Mesenchymal stem cell (in vitro differentiated cells and primary cell): ENCODE measurements around the gene TIMM44.

Source experiments
- DNase-seq: peaks from one replicate; pipeline ENCODE4 v3.0.0-alpha.2; 2013
- H2AFZ ChIP-seq: one replicate; pipeline ENCODE4 v1.6.1; 2013; ENCODE audit warnings: low read depth, mild to moderate bottlenecking, control low read depth, inconsistent platforms, low read length, moderate library complexity
- H2AK5ac ChIP-seq: 2 replicates; pipeline ENCODE4 v1.6.1; 2013; ENCODE audit warnings: low read length, moderate library complexity, mild to moderate bottlenecking, inconsistent platforms; ENCODE audit not compliant: severe bottlenecking
- H2BK120ac ChIP-seq: one replicate; pipeline ENCODE4 v1.6.1; 2013; ENCODE audit warnings: low read depth, mild to moderate bottlenecking, inconsistent platforms, low read length, moderate library complexity
- H2BK12ac ChIP-seq, 2 experiments: one replicate each; pipeline ENCODE4 v1.6.1; 2013; ENCODE audit warnings: inconsistent platforms in 2 of 2, low read length in 2 of 2, mild to moderate bottlenecking in 2 of 2, moderate library complexity in 2 of 2, control low read depth in 1 of 2
- H2BK15ac ChIP-seq: one replicate; pipeline ENCODE4 v1.6.1; 2013; ENCODE audit warnings: mild to moderate bottlenecking, low read depth, inconsistent platforms; ENCODE audit not compliant: poor library complexity, severe bottlenecking
- H2BK5ac ChIP-seq: 2 replicates; pipeline ENCODE4 v1.6.1; 2013; ENCODE audit warnings: low read depth, mild to moderate bottlenecking, low read length, control low read depth, inconsistent platforms; ENCODE audit not compliant: poor library complexity, severe bottlenecking
- H3K14ac ChIP-seq, 2 experiments: one replicate each; pipeline ENCODE4 v1.6.1; 2013; ENCODE audit warnings: inconsistent platforms in 2 of 2, low read length in 2 of 2, control low read depth in 1 of 2, mild to moderate bottlenecking in 1 of 2, moderate library complexity in 1 of 2
- H3K18ac ChIP-seq, 2 experiments: one replicate each; pipeline ENCODE4 v1.6.1; 2013; ENCODE audit warnings: inconsistent platforms in 2 of 2, low read length in 2 of 2, control low read depth in 1 of 2, low read depth in 1 of 2, mild to moderate bottlenecking in 1 of 2
- H3K23ac ChIP-seq, 2 experiments: one replicate each; pipeline ENCODE4 v1.6.1; 2013; ENCODE audit warnings: inconsistent platforms in 2 of 2, low read length in 2 of 2, mild to moderate bottlenecking in 2 of 2, moderate library complexity in 2 of 2, control low read depth in 1 of 2
- H3K27ac ChIP-seq: 2 replicates; pipeline ENCODE4 v1.5.1; 2013; ENCODE audit warnings: mild to moderate bottlenecking, moderate library complexity, low read length, control low read depth, inconsistent platforms; ENCODE audit not compliant: poor library complexity, severe bottlenecking
- H3K27me3 ChIP-seq, 2 experiments: 2 replicates each; pipeline versions ENCODE4 v1.6.1 to v1.7.0; 2013; ENCODE audit warnings: low read length in 2 of 2, mild to moderate bottlenecking in 2 of 2, moderate library complexity in 2 of 2, control low read depth in 1 of 2, inconsistent platforms in 1 of 2; ENCODE audit not compliant: control insufficient read depth in 1 of 2, insufficient read depth in 1 of 2
- H3K36me3 ChIP-seq, 2 experiments: 2 replicates each; pipeline versions ENCODE4 v1.6.1 to v1.7.0; 2013; ENCODE audit warnings: low read length in 2 of 2, control low read depth in 1 of 2, inconsistent platforms in 1 of 2, low read depth in 1 of 2, mild to moderate bottlenecking in 1 of 2; ENCODE audit not compliant: insufficient read depth in 2 of 2, control insufficient read depth in 1 of 2
- H3K4ac ChIP-seq, 2 experiments: one replicate each; pipeline ENCODE4 v1.6.1; 2013; ENCODE audit warnings: inconsistent platforms in 2 of 2, low read length in 2 of 2, mild to moderate bottlenecking in 2 of 2, moderate library complexity in 2 of 2, control low read depth in 1 of 2, low read depth in 1 of 2
- H3K4me1 ChIP-seq: 2 replicates; pipeline ENCODE4 v1.6.1; 2013; ENCODE audit warnings: low read depth, low read length, control low read depth; ENCODE audit not compliant: control insufficient read depth, insufficient read depth
- H3K4me2 ChIP-seq: 2 replicates; pipeline ENCODE4 v1.6.1; 2013; ENCODE audit warnings: low read length, mild to moderate bottlenecking, inconsistent platforms; ENCODE audit not compliant: poor library complexity, severe bottlenecking
- H3K4me3 ChIP-seq, 2 experiments: 2 replicates each; pipeline versions ENCODE4 v1.5.1 to v1.7.0; 2013; ENCODE audit warnings: low read length in 2 of 2, mild to moderate bottlenecking in 2 of 2, control low read depth in 1 of 2, low read depth in 1 of 2; ENCODE audit not compliant: insufficient read depth in 1 of 2
- H3K79me1 ChIP-seq: replicated peaks from 2 replicates; pipeline ENCODE4 v1.6.1; 2013; ENCODE audit warnings: mild to moderate bottlenecking, control low read depth, low read length, inconsistent platforms; ENCODE audit not compliant: poor library complexity, severe bottlenecking
- H3K9ac ChIP-seq: 2 replicates; pipeline ENCODE4 v1.7.0; 2013; ENCODE audit warnings: mild to moderate bottlenecking, low read length, moderate library complexity
- H3K9me3 ChIP-seq: 2 replicates; pipeline ENCODE4 v1.7.0; 2013; ENCODE audit warnings: mild to moderate bottlenecking, low read length; ENCODE audit not compliant: control insufficient read depth
- H4K8ac ChIP-seq: one replicate; pipeline ENCODE4 v1.6.1; 2013; ENCODE audit warnings: inconsistent platforms, mild to moderate bottlenecking, low read length, moderate library complexity
- H4K91ac ChIP-seq: one replicate; pipeline ENCODE4 v1.6.1; 2013; ENCODE audit warnings: mild to moderate bottlenecking, low read length, inconsistent platforms
- WGBS: methylation state at CpG from one replicate; pipeline ENCODE4 v1.1.7; 2013; ENCODE audit warnings: mixed read lengths; 5-methylcytosine and 5-hydroxymethylcytosine counted together

The TIMM44 gene

DNA sequence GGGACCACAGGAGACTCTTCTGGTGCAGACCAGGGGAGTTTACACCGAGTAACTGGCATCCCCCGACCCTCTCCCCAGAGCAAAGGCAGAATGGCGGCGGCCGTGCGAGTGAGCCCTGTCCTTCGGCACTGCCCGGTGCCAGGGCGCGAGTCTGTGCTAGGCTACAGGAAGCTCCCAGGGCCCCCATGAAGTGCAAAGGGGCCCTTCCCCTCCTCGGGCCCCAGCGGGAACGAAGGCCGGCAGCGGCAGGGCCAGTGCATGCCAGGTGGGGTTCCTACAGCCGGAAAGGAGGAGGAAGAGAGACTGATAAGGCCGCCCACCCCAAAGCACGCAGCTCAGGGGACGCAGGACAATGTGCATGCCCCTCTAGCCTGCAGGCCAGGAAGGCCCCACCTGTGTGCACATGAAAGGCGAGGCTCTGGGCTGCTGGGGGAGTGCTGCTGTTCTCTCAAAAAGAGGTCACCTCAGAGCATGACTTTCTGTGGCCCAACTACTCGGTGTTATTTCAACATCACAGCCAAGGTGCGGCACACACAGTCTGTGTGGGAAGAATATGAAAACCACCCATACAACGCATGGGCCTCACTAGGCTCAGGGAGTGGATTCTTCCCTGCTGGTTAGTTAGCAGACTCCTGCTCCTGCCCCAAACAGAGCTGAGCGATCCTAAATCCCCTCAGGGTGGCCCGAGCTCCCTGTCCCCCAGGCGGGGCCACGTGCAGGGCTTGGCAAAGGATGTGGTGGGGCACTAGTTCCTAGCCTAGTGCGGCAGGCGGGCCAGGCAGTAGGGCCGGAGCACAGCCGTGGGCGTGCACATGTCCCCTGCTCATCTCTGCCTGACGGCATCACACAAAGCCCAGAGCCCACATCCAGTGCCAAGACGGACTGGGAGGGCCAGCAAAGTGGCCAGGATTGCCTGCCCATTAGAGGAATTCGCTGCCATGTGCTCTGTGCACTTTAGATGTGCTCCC is 28.4 kb upstream of the TIMM44 start:
- H3K4ac ChIP-seq: no peak overlapping the region
- H4K8ac ChIP-seq: no peak overlapping the region
- H2BK120ac ChIP-seq: no peak overlapping the region
- no peak overlapping the region for H3K27ac ChIP-seq
- 96% methylated on average over 35 of the region's 35 CpGs for WGBS
- no peak overlapping the region for H2BK12ac ChIP-seq
- no peak overlapping the region for H3K4me2 ChIP-seq
- H3K23ac ChIP-seq: no peak overlapping the region
- H3K14ac ChIP-seq: no peak overlapping the region
- peaks cover 4% of the 10 kb centered on the region for H3K4me1 ChIP-seq
- no peak overlapping the region for H2BK5ac ChIP-seq
- no peaks in the 10 kb centered on the region for H3K27me3 ChIP-seq
- H2BK15ac ChIP-seq: no peak overlapping the region
- H3K79me1 ChIP-seq: peaks cover 70% of the 10 kb centered on the region
- H4K91ac ChIP-seq: no peak overlapping the region
- H3K36me3 ChIP-seq: peaks cover 65 to 84% of the 10 kb centered on the region in 2 experiments
- no peak overlapping the region for H3K18ac ChIP-seq
- no peak for DNase-seq
- no peaks in the 10 kb centered on the region for H3K9me3 ChIP-seq
- no peak overlapping the region for H3K9ac ChIP-seq
- no peak overlapping the region for H2AK5ac ChIP-seq
- H2AFZ ChIP-seq: no peak overlapping the region
- no peak overlapping the region for H3K4me3 ChIP-seq

DNA sequence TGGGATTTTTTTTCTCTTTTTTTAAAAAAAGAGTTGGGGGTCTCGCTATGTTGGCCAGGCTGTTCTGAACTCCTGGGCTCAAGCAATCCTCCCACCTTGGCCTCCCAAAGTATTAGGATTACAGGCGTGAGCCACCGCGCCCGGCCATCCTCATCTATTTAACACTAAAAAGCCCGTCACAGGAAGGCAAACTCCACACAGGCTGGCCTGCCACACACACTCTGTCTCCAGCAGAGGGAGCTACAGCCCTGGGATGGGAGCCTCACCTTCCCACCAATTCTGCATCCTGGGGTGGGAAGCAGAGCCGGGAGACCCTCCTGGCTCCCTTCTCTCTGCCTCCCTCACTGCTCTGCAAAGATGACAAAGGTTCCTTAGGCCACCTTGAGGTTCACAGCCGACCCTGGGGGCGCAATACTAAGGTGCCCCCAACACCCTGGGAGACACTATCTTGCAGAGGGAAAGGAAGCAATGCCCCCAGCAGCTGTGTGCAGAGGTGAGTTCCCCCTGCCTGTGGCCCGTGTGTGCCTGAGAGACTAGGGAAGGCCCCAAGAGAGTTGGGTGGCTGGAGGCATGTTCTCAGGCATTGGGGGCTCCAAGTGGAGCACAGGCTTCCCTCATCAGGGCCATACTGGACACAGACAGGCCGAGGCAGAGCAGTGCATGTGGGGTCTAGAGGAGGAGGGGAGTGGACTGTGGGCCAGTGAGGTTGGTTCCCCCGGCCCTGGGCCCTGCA is 27.4 kb upstream of the TIMM44 start:
- no peak overlapping the region for H2AFZ ChIP-seq
- H4K91ac ChIP-seq: no peak overlapping the region
- H3K4me3 ChIP-seq: no peak overlapping the region
- H3K36me3 ChIP-seq: peaks cover 69 to 84% of the 10 kb centered on the region in 2 experiments
- no peak overlapping the region for H2BK15ac ChIP-seq
- no peaks in the 10 kb centered on the region for H3K27me3 ChIP-seq
- no peak overlapping the region for H2AK5ac ChIP-seq
- no peak overlapping the region for H2BK12ac ChIP-seq
- H3K14ac ChIP-seq: no peak overlapping the region
- H4K8ac ChIP-seq: no peak overlapping the region
- no peak overlapping the region for H3K27ac ChIP-seq
- WGBS: 69% methylated on average over 12 of the region's 12 CpGs
- H3K9ac ChIP-seq: no peak overlapping the region
- H3K4me1 ChIP-seq: peaks cover 4% of the 10 kb centered on the region
- H3K4ac ChIP-seq: no peak overlapping the region
- DNase-seq: peak; percentile 60
- H2BK5ac ChIP-seq: no peak overlapping the region
- H3K23ac ChIP-seq: no peak overlapping the region
- no peak overlapping the region for H3K18ac ChIP-seq
- no peak overlapping the region for H2BK120ac ChIP-seq
- H3K4me2 ChIP-seq: no peak overlapping the region
- H3K9me3 ChIP-seq: no peaks in the 10 kb centered on the region
- H3K79me1 ChIP-seq: peaks cover 72% of the 10 kb centered on the region

DNA sequence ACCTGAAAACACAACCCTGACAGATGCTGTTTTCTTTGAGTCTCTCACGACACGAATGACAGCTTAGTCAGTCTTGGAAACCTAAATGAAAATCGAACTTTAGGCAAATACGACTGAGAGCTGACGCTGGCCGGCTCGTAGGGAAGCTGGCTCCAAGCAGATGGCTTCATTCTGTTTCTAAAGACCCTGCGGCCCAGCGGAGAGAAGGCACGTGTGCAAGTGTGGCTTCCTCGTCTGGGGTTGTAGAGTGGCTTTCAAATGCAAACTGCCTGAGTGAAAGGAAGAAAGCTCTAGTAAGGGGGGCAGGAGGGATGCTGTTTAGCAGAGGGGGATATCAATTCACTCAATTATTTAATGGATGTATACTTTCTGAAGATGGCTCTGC is 26.1 kb upstream of the TIMM44 start:
- Histone ChIP-seq H4K8ac (no peak overlapping the region), H2BK15ac (no peak overlapping the region), H3K79me1 (peaks cover 71% of the 10 kb centered on the region), H4K91ac (no peak overlapping the region), H3K23ac (no peak overlapping the region), H3K27ac (no peak overlapping the region), H2BK12ac (no peak overlapping the region), H3K4me1 (no peaks in the 10 kb centered on the region), H3K36me3 (peaks cover 78 to 83% of the 10 kb centered on the region in 2 experiments), H3K9ac (no peak overlapping the region), H2BK120ac (no peak overlapping the region), H2AFZ (no peak overlapping the region), H3K4me3 (no peak overlapping the region), H2BK5ac (no peak overlapping the region), H2AK5ac (no peak overlapping the region), H3K9me3 (no peaks in the 10 kb centered on the region), H3K4ac (no peak overlapping the region), H3K14ac (no peak overlapping the region), H3K27me3 (no peaks in the 10 kb centered on the region), H3K18ac (no peak overlapping the region), H3K4me2 (no peak overlapping the region)
- DNase-seq: no peak
- 97% methylated on average over 11 of the region's 11 CpGs for WGBS
